HG02885 (cell line): ENCODE data around the gene NUP43.
"Not testable (repeated sequence)": the region's sequence is repeated elsewhere in the genome, so short reads cannot be mapped to it uniquely, and the experiment has no call there.

Source experiments
- ATAC-seq: cut with Tn5 transposase; IDR thresholded peaks from one replicate; pipeline ENCODE4 v1.9.1; 2021; ENCODE audit warnings: mild to moderate bottlenecking; ENCODE audit not compliant: unreplicated experiment, poor library complexity

NUP43 gene

GRCh38 chr6:149749594-149750135 lies 3.3 kb upstream of the NUP43 start, which contains the start of gene PCMT1:
TSS of gene PCMT1 (plus strand) at chr6:149749741. CDS start at chr6:149749902, 161 bp downstream.
- ATAC-seq, result peak; percentile 87

- peak; percentile 4 for ATAC-seq
These were observed 2.8 kb upstream of the NUP43 start for GRCh38 chr6:149749082-149749593.

- not testable (repeated sequence) for ATAC-seq
These were observed 1.1 kb downstream of the NUP43 start for GRCh38 chr6:149745252-149745651.

DNA sequence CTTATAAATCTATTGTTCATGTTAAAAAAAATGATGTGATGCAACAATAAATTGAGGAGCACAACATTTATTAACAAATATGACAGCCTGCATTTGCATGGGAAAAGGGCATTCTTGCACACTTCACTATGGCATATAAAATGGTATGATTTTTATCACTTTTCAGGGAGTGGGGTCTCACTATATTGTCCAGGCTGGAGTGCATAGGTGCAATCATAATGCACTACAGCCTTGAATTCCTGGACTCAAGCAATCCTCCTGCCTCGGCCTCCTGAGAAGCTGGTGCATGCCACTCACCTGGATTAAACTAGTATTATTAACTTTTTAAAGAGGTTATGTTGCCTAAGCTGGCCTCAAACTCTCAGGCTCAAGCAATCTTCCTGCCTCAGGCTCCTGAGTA lies 11.4 kb downstream of the NUP43 start:
- ATAC-seq, result no peak

DNA sequence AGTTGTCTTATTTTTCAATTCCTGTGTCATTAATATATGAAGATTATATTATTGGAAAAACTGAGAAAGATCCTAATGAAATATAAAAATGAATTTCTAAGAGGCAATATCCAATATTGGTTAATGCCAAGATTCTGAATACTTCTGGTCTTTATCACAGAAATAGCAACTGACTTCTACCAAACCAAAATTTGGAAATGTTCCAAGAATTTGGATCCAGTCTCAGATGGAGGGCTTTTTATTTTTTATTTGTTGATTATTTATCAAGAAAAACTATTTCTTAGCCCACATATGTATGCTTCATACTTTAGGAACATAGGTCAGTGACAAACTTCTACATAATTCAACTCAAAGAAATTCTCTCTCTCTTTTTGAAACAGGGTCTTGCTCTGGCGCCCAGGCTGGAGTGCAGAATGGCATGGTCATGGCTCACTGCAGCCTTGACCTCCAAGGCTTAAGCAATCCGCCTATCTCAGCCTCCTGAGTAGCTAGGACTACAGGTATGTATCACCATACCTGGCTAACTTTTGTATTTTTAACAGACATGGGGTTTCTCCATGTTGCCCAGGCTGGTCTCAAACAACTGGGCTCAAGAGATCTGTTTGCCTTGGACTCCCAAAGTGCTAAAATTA lies 13.1 kb downstream of the NUP43 start:
- ATAC-seq, result no peak

- no peak for ATAC-seq
These were observed 16.5 kb downstream of the NUP43 start for GRCh38 chr6:149729824-149730223.

GRCh38 chr6:149728499-149729234 lies 17.7 kb downstream of the NUP43 start:
- no peak for ATAC-seq

- no peak for ATAC-seq
These were observed 18.4 kb downstream of the NUP43 start for GRCh38 chr6:149727793-149728498.

GRCh38 chr6:149725785-149726184 lies 20.5 kb downstream of the NUP43 start:
- no peak for ATAC-seq

DNA sequence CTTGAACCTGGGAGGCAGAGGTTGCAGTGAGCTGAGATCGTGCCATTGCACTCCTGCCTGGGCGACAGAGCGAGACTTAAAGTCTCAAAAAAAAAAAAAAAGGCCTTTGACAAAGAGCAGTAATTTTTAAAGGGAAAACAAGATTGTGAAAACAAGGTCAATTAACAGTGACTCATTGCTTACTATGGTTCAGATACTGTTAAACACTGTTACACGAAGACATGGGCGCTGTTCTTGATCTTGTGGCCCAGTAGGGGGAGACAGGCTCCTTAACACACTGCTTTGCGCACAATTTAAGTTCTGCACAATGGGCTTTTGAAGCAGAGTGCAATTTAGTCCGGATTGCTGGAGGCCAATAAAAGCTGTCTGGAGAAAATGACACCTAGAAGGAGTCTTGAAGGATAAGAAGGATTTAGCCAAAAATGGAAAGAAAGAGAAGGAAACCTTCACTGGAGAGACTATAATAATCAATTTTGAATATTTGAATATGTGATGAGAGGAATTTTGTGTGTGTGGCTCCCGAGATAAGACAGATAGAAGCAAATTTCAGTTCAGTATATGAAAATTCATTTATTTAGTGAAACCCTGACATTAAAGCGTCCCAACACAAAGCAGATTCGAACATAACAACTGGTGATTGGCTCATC lies 22.4 kb downstream of the NUP43 start:
- peak; percentile 45 for ATAC-seq

GRCh38 chr6:149723262-149723661 lies 23.1 kb downstream of the NUP43 start:
- ATAC-seq, result no peak

- no peak for ATAC-seq
These were observed 26.8 kb downstream of the NUP43 start for GRCh38 chr6:149719531-149719930.

DNA sequence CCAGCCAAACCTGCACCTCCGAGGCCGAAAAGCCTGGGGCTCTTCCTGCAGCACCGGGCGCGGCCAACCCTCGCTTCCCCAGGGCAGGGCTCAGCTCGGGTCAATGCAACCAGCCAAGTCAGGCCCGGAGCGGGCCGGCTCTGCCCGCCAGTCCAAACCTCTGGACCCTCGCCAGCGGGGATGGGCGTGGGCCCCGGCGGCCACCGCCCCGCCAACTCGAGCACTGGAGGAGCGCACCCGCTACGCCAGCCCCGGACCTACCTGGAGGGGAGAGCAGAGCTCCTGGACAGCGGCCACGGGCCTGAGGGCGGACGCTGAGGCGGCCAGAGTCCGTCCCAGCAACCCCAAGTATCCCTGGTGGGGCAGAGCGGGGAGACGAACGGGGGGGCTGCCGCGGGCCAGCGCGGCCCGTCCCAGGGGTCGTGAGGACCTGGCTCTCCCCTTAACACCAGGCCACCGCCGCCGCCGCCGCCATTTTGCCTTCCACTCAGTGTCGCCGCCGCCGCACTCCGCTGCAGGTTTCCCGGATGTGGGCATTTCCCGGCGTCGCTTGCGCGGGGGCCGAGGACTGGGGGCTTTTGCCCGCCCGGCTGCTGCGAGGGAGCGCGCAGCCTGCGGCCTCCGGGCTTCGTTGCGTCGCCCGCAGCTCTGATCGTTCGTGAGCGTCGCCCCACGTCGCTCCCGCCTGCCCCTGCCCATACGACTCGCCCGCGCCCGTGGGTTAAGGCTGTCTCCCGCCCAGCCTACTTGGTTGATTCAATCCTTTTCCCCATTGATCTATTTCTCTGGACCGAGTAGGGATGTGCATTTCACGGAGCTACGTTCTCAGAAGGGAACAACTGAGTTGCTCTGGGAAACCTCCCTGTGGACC lies 28.5 kb downstream of the NUP43 start, which contains the start of gene LATS1:
TSS of gene LATS1 (minus strand) at position 514 of the 871 bp plus-strand sequence. CDS start 15,975 bp downstream, outside the sequence.
- peak; percentile 90 for ATAC-seq

- no peak for ATAC-seq
These were observed 29.1 kb downstream of the NUP43 start for GRCh38 chr6:149717255-149717587.

DNA sequence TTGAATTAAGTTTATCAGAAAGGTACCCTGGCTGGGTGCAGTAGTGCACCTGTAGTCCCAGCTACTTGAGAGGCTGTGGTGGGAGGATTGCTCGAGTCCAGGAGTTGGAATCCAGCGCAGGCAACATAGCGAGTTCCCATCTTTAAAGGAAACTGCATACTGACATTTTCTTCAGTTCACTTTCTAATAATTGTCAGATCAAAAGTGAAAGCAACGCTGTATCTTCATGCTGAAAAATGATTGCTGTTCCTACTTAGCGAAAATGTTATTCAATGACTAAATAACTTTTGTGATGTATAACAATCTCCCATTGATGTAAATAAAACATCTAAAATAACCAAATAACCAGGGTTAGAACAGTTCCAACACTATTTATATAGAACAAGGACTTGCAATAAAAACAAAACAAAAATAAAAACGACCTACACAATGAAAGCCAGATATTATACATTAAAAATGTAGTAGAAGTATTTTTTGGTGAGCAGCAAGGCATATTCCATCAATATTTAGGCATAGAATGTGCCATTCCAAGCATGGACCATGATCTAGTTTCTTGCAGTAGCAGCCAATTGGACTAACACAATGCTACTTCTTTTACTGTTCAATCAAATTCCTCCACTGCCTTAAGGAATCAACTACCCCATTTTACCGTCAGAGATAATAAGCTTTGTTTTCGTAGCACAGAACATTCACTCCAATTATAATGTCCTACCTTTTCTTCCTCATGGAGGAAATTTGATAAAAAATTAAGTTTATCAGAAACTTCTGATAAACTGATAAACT lies 30.0 kb downstream of the NUP43 start:
- no peak for ATAC-seq

DNA sequence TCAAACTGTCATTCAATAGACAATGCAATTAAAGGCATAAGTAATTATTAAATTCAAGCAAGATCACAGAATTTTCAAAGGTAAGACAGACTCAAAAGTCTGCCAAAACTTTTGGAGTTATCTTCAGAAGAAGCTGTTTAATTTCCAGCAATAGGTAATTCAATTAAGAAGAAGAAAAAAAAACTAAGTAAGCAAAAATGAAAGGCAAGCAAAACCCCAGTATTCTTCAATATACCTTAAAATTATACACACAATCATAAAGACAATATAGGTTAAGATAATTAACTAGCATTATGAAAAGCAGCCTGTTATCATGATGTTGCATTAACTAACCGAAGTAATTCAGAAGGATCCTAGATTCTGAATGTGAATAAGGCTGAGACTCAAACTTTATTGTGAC lies 31.9 kb downstream of the NUP43 start:
- no peak for ATAC-seq

DNA sequence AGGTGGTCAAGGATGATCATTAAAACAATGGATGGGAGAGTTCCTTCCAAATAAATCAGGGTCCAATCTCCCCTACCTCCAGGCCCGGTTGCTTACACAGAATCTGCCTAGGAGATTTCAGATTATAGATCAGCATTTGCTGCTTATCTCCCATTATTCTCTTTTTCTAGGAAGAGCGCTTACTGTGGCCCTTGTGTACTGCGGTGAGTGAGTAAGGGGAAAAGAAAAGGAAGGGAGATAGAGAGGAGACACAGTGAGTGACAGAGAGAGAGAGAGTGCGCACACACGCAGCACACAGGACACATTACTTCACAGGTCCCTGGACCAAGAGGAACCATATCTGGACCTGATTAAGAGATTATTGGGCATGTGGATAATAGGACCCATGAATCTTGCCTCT lies 34.6 kb downstream of the NUP43 start:
- ATAC-seq, result no peak

DNA sequence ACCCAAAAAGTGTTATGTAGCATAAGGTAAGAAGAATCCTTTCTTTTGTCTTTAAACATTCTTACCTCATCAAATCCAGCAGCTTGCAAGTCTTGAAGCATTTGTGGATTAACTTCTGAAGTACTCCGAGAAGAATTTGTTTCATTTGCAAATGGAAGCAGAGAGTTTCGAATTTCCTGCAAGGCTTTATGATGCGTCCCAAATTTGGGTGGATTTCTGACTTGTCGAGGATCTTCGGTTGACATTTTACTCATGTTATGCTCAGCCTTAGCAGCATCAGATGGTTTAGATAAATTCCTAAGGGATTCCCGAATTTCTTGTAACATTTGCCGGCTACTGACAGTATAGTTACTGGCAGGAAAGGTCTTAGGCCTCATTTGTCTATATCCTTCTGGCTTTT lies 44.6 kb downstream of the NUP43 start:
- ATAC-seq, result no peak

- no peak for ATAC-seq
These were observed 47.2 kb downstream of the NUP43 start for GRCh38 chr6:149699150-149699549.
